HG03280 (cell line): Measurements from ENCODE around the gene IKZF2.

Experiments
- ATAC-seq: cut with Tn5 transposase; IDR thresholded peaks from one replicate; pipeline ENCODE4 v1.9.1; 2021; ENCODE audit warnings: mild to moderate bottlenecking, moderate library complexity; ENCODE audit not compliant: unreplicated experiment

Gene IKZF2

GRCh38 chr2:213007290-213007838 is 144.0 kb downstream of the IKZF2 start:
- ATAC-seq, result no peak

GRCh38 chr2:213004197-213004821 is 147.1 kb downstream of the IKZF2 start:
- no peak for ATAC-seq

GRCh38 chr2:213002383-213002782 is 149.0 kb downstream of the IKZF2 start:
- ATAC-seq, result no peak

- ATAC-seq, result no peak
These were observed 150.0 kb downstream of the IKZF2 start for GRCh38 chr2:213001297-213001910.

GRCh38 chr2:212998626-212999359 is 152.6 kb downstream of the IKZF2 start:
- ATAC-seq, result no peak

- no peak for ATAC-seq
These were observed 153.8 kb downstream of the IKZF2 start for GRCh38 chr2:212997526-212998020.

GRCh38 chr2:212995920-212996319 is 155.5 kb downstream of the IKZF2 start:
- ATAC-seq, result no peak

- no peak for ATAC-seq
These were observed 156.4 kb downstream of the IKZF2 start for GRCh38 chr2:212994976-212995375.

GRCh38 chr2:212991120-212991519 is 160.3 kb downstream of the IKZF2 start:
- ATAC-seq, result peak; percentile 77

GRCh38 chr2:212990697-212991096 is 160.7 kb downstream of the IKZF2 start:
- peak; percentile 72 for ATAC-seq

GRCh38 chr2:212987492-212987891 is 163.9 kb downstream of the IKZF2 start:
- no peak for ATAC-seq

- ATAC-seq, result no peak
These were observed 167.3 kb downstream of the IKZF2 start for GRCh38 chr2:212984129-212984528.

- no peak for ATAC-seq
These were observed 171.6 kb downstream of the IKZF2 start for GRCh38 chr2:212979799-212980198.

- no peak for ATAC-seq
These were observed 172.3 kb downstream of the IKZF2 start for GRCh38 chr2:212979046-212979612.

- ATAC-seq, result no peak
These were observed 174.3 kb downstream of the IKZF2 start for GRCh38 chr2:212977152-212977551.

GRCh38 chr2:212975333-212975732 is 176.1 kb downstream of the IKZF2 start:
- ATAC-seq, result no peak

GRCh38 chr2:212974692-212975091 is 176.7 kb downstream of the IKZF2 start:
- ATAC-seq, result no peak

GRCh38 chr2:212973347-212973746 is 178.1 kb downstream of the IKZF2 start:
- no peak for ATAC-seq

- ATAC-seq, result no peak
These were observed 181.3 kb downstream of the IKZF2 start for GRCh38 chr2:212970132-212970531.

- ATAC-seq, result peak; percentile 72
These were observed 182.9 kb downstream of the IKZF2 start for GRCh38 chr2:212968284-212969081.
